HEK293T (cell line): ENCODE data around the gene PTPN3.

ENCODE experiments used
- HDGF ChIP-seq: fragments of 450-650 bp; IDR thresholded peaks from 2 replicates; pipeline ENCODE4 v1.6.1; 2017; ENCODE audit warnings: antibody characterized with exemption, borderline replicate concordance
- SP1 ChIP-seq: fragments of 450-650 bp; IDR thresholded peaks from 2 replicates; pipeline ENCODE4 v1.6.1; 2017
- SUZ12 ChIP-seq: fragments of 450-650 bp; IDR thresholded peaks from 2 replicates; pipeline ENCODE4 v1.6.1; 2016; ENCODE audit warnings: mild to moderate bottlenecking

- TF ChIP-seq HDGF, result no peak
- TF ChIP-seq SP1, result no peak
- no peak for TF ChIP-seq SUZ12
Observed at GRCh38 chr9:109507421-109507838, 9.3 kb upstream of the PTPN3 start.
